GM12878 (cell line): ENCODE measurements around the gene KIF25.

ENCODE experiments used
- CTCF ChIP-seq, 3 experiments: IDR thresholded peaks in 2 of 3; conservative IDR thresholded peaks in 1 of 3; 2 replicates each; pipeline ENCODE4 v1.5.1; 2011; ENCODE audit warnings: low read depth in 3 of 3, low read length in 3 of 3, mild to moderate bottlenecking in 3 of 3, control low read depth in 2 of 3, moderate library complexity in 2 of 3, inconsistent platforms in 1 of 3, mixed read lengths in 1 of 3; ENCODE audit not compliant: control insufficient read depth in 2 of 3, insufficient read depth in 1 of 3; ENCODE audit errors: extremely low read depth in 1 of 3
- ELK1 ChIP-seq: IDR thresholded peaks from 2 replicates; pipeline ENCODE4 v1.6.1; 2012; ENCODE audit warnings: low read depth, low read length, improper control_type of control experiment
- ETV6 ChIP-seq, 2 experiments: fragments of 450-650 bp in 1 of 2; IDR thresholded peaks in 1 of 2; conservative IDR thresholded peaks in 1 of 2; 2 replicates each; pipeline ENCODE4 v1.6.1; 2014; ENCODE audit warnings: antibody characterized with exemption in 1 of 2, borderline replicate concordance in 1 of 2, low read depth in 1 of 2, mild to moderate bottlenecking in 1 of 2, moderate library complexity in 1 of 2
- EZH2 ChIP-seq: IDR thresholded peaks from 2 replicates; pipeline ENCODE4 v1.6.1; 2012; ENCODE audit warnings: low read depth, mild to moderate bottlenecking, control low read depth, inconsistent platforms, low read length, borderline replicate concordance; ENCODE audit not compliant: control insufficient read depth
- MAX ChIP-seq: IDR thresholded peaks from 2 replicates; pipeline ENCODE4 v1.6.1; 2012; ENCODE audit warnings: low read depth, low read length, improper control_type of control experiment
- MTA2 ChIP-seq: fragments of 450-650 bp; IDR thresholded peaks from 2 replicates; pipeline ENCODE4 v1.6.1; 2016; ENCODE audit warnings: low read depth, mild to moderate bottlenecking, moderate library complexity
- MXI1 ChIP-seq: fragments of 150-350 bp; IDR thresholded peaks from 2 replicates; pipeline ENCODE4 v1.6.1; 2011; ENCODE audit warnings: low read depth, mild to moderate bottlenecking, inconsistent platforms, low read length, improper control_type of control experiment
- PBX3 ChIP-seq: IDR thresholded peaks from 2 replicates; pipeline ENCODE4 v1.6.1; 2011; ENCODE audit warnings: mild to moderate bottlenecking, low read depth, low read length, moderate library complexity; ENCODE audit not compliant: insufficient replicate concordance
- POLR2A ChIP-seq: IDR thresholded peaks from 2 replicates; pipeline ENCODE4 v1.6.1; 2011; ENCODE audit warnings: low read depth, mild to moderate bottlenecking, low read length
- SREBF1 ChIP-seq: IDR thresholded peaks from 2 replicates; pipeline ENCODE4 v1.6.1; 2012; ENCODE audit warnings: mild to moderate bottlenecking, low read length
- TCF7 ChIP-seq: IDR thresholded peaks from 2 replicates; pipeline ENCODE4 v1.6.1; 2014; ENCODE audit warnings: antibody characterized with exemption, borderline replicate concordance
- YY1 ChIP-seq: IDR thresholded peaks from 2 replicates; pipeline ENCODE4 v1.6.1; 2011; ENCODE audit warnings: low read depth, mild to moderate bottlenecking, low read length
- ZBTB33 ChIP-seq: fragments of 450-650 bp; IDR thresholded peaks from 2 replicates; pipeline ENCODE4 v1.6.1; 2017; ENCODE audit warnings: mild to moderate bottlenecking
- ZBTB4 ChIP-seq: fragments of 450-650 bp; formaldehyde crosslinking; IDR thresholded peaks from 2 replicates; pipeline ENCODE4 v1.4.0; 2022; ENCODE audit warnings: mild to moderate bottlenecking, moderate library complexity

GRCh38 chr6:168070804-168071203 lies 73.3 kb downstream of the KIF25 start:
- TF ChIP-seq ETV6 (conservative IDR thresholded peaks at IDR 0.05 in 1 of 2, IDR thresholded peaks at IDR 0.05 in 1 of 2; ENCODE audit: borderline replicate concordance in 1 of 2, low read depth in 1 of 2) = no peak
- no peak for TF ChIP-seq SREBF1
- no peak for TF ChIP-seq MTA2
- no peak for TF ChIP-seq POLR2A
- TF ChIP-seq TCF7 = no peak
- TF ChIP-seq EZH2 = no peak
- TF ChIP-seq YY1 = no peak
- no peak for TF ChIP-seq ELK1
- TF ChIP-seq PBX3 = no peak
- TF ChIP-seq CTCF (IDR thresholded peaks at IDR 0.05 in 2 of 3, conservative IDR thresholded peaks at IDR 0.05 in 1 of 3; ENCODE audit: control insufficient read depth in 2 of 3, extremely low read depth in 1 of 3, insufficient read depth in 1 of 3, low read depth in 3 of 3, low read length in 3 of 3) = no peak
- no peak for TF ChIP-seq MXI1
- no peak for TF ChIP-seq ZBTB33
- no peak for TF ChIP-seq MAX
- no peak for TF ChIP-seq ZBTB4
